SK-N-SH (cell line): ENCODE results near the gene AUP1. TPM values are rescaled to one million over a fixed set of nuclear protein-coding genes. Genes with fewer than 3 reads are reported as not detected.
A peak's percentile ranks its signal among the peaks of the same experiment; 100 is the strongest.

Source experiments
- CTCF ChIA-PET: fragments of 300-600, 350-600 bp; formaldehyde crosslinking; extraction: SDS; loops from one replicate; lab custom pipeline; 2021; lab: Yijun Ruan, JAX
- POLR2A ChIA-PET: fragments of 350-600 bp; sonication (Branson Sonifier 250); formaldehyde crosslinking; extraction: SDS; loops from one replicate; lab custom pipeline; 2020; ENCODE audit warnings: antibody characterized with exemption, inconsistent platforms; lab: Yijun Ruan, JAX
- DNase-seq: peaks from one replicate; pipeline ENCODE4 v3.0.0; 2012
- H2AFZ ChIP-seq: fragments of 200-600 bp; sonication (generic); 2 replicates; pipeline ENCODE4 v1.8.1; 2016; ENCODE audit warnings: antibody characterized with exemption, mild to moderate bottlenecking, low read depth
- H3F3A ChIP-seq: fragments of 200-600 bp; sonication (generic); replicated peaks from 2 replicates; pipeline ENCODE3; 2016; ENCODE audit warnings: antibody characterized with exemption, mild to moderate bottlenecking; ENCODE audit not compliant: insufficient read depth
- H3K27ac ChIP-seq, 2 experiments: fragments of 200-500 bp in 1 of 2; fragments of 200-600 bp in 1 of 2; sonication (Bioruptor generic) in 1 of 2; sonication (generic), shearing (Covaris generic) in 1 of 2; 2 replicates each; pipeline versions ENCODE4 v1.5.1 to v1.6.1; 2014 to 2016; ENCODE audit warnings: low read depth in 2 of 2, inconsistent platforms in 1 of 2, low read length in 1 of 2, mild to moderate bottlenecking in 1 of 2, mixed read lengths in 1 of 2
- H3K27me3 ChIP-seq: fragments of 200-600 bp; sonication (generic), shearing (Covaris generic); 2 replicates; pipeline ENCODE4 v1.6.1; 2016; ENCODE audit warnings: mixed run types; ENCODE audit not compliant: insufficient read depth
- H3K36me3 ChIP-seq, 2 experiments: fragments of 200-500 bp in 1 of 2; fragments of 200-600 bp in 1 of 2; sonication (Bioruptor generic) in 1 of 2; sonication (generic) in 1 of 2; replicated peaks in 1 of 2; 2 replicates each; pipeline versions ENCODE3 to v1.5.1; 2014 to 2016; ENCODE audit warnings: low read length in 1 of 2, mild to moderate bottlenecking in 1 of 2; ENCODE audit not compliant: insufficient read depth in 2 of 2, control insufficient read depth in 1 of 2
- H3K4me1 ChIP-seq, 2 experiments: fragments of 200-500 bp in 1 of 2; fragments of 200-600 bp in 1 of 2; sonication (Bioruptor generic) in 1 of 2; sonication (generic), shearing (Covaris generic) in 1 of 2; 2 replicates each; pipeline versions ENCODE4 v1.5.1 to v1.6.1; 2014 to 2016; ENCODE audit warnings: low read depth in 1 of 2, low read length in 1 of 2, mixed run types in 1 of 2; ENCODE audit not compliant: insufficient read depth in 2 of 2, control insufficient read depth in 1 of 2
- H3K4me2 ChIP-seq: fragments of 200-600 bp; sonication (generic), shearing (Covaris generic); 2 replicates; pipeline ENCODE4 v1.6.1; 2017; ENCODE audit warnings: mixed run types
- H3K4me3 ChIP-seq, 2 experiments: fragments of 200-500 bp in 1 of 2; fragments of 200-600 bp in 1 of 2; sonication (Bioruptor generic) in 1 of 2; sonication (generic), shearing (Covaris generic) in 1 of 2; 2 replicates each; pipeline versions ENCODE4 v1.5.1 to v1.8.1; 2014 to 2016; ENCODE audit warnings: low read depth in 2 of 2, inconsistent platforms in 1 of 2, low read length in 1 of 2, mild to moderate bottlenecking in 1 of 2, mixed read lengths in 1 of 2, moderate library complexity in 1 of 2
- H3K79me2 ChIP-seq: fragments of 200-600 bp; sonication (generic); 2 replicates; pipeline ENCODE4 v1.8.1; 2017; ENCODE audit warnings: mild to moderate bottlenecking; ENCODE audit not compliant: insufficient read depth
- H3K9ac ChIP-seq: fragments of 200-600 bp; sonication (generic); 2 replicates; pipeline ENCODE4 v1.6.1; 2017; ENCODE audit warnings: mixed run types
- H3K9me2 ChIP-seq: fragments of 200-600 bp; sonication (generic); 2 replicates; pipeline ENCODE4 v1.6.1; 2017; ENCODE audit warnings: mixed run types
- H3K9me3 ChIP-seq: fragments of 200-600 bp; sonication (generic); 2 replicates; pipeline ENCODE4 v1.6.1; 2017; ENCODE audit warnings: mixed run types, mild to moderate bottlenecking, moderate library complexity
- H4K20me1 ChIP-seq: fragments of 200-600 bp; sonication (generic); 2 replicates; pipeline ENCODE4 v1.6.1; 2017; ENCODE audit warnings: mild to moderate bottlenecking, mixed run types; ENCODE audit not compliant: insufficient read depth
- CHD2 ChIP-seq: fragments of 150-350 bp; IDR thresholded peaks from 2 replicates; pipeline ENCODE4 v1.6.1; 2018; ENCODE audit warnings: low read length; ENCODE audit not compliant: partially characterized antibody
- CTCF ChIP-seq: fragments of 200-600 bp; sonication (generic); IDR thresholded peaks from 2 replicates; pipeline ENCODE4 v1.6.1; 2017; ENCODE audit warnings: antibody characterized with exemption, mild to moderate bottlenecking, moderate library complexity
- FOSL2 ChIP-seq: IDR thresholded peaks from 2 replicates; pipeline ENCODE4 v1.4.0; 2012; ENCODE audit warnings: low read depth, mild to moderate bottlenecking, moderate library complexity, borderline replicate concordance
- GABPA ChIP-seq: IDR thresholded peaks from 2 replicates; pipeline ENCODE4 v1.4.0; 2012; ENCODE audit warnings: low read depth, mild to moderate bottlenecking
- JUND ChIP-seq: IDR thresholded peaks from 2 replicates; pipeline ENCODE4 v1.4.0; 2012
- POLR2AphosphoS5 ChIP-seq: IDR thresholded peaks from 2 replicates; pipeline ENCODE4 v1.6.1; 2012; ENCODE audit warnings: low read depth, low read length
- RCOR1 ChIP-seq: fragments of 150-350 bp; IDR thresholded peaks from 2 replicates; pipeline ENCODE4 v1.6.1; 2017; ENCODE audit warnings: antibody characterized with exemption, low read length
- RFX5 ChIP-seq: IDR thresholded peaks from 2 replicates; pipeline ENCODE4 v1.6.1; 2012; ENCODE audit warnings: mild to moderate bottlenecking, improper control_type of control experiment, low read length
- SMC3 ChIP-seq: IDR thresholded peaks from 2 replicates; pipeline ENCODE4 v1.6.1; 2012; ENCODE audit warnings: low read depth, low read length, improper control_type of control experiment
- TCF12 ChIP-seq: IDR thresholded peaks from 2 replicates; pipeline ENCODE4 v1.4.0; 2012
- ZBTB33 ChIP-seq: IDR thresholded peaks from 2 replicates; pipeline ENCODE4 v1.4.0; 2012; ENCODE audit warnings: low read depth, borderline replicate concordance
- WGBS: methylation state at CpG from one replicate; pipeline ENCODE4 v1.1.6; 2017; ENCODE audit warnings: low lambda C conversion rate; 5-methylcytosine and 5-hydroxymethylcytosine counted together
- polyA plus RNA-seq, 3 experiments: library from polyadenylated mRNA; depleted of rRNA; stranded (reverse); fragments of >200 nt; gene quantifications; 2 replicates each; pipeline ENCODE4 v1.2.3, GENCODE V29; 2012

AUP1 gene
- polyA plus RNA-seq, 1 of the 3 experiments (the other 2 are of a cell fraction), result 118 TPM

- no peaks in the 10 kb centered on the region for H3K27me3 ChIP-seq
- peaks cover 0 to 8% of the 10 kb centered on the region in 2 experiments for H3K36me3 ChIP-seq
- no peaks in the 10 kb centered on the region for H4K20me1 ChIP-seq
- peaks cover 0 to 22% of the 10 kb centered on the region in 2 experiments; a peak in 1 of 4 replicates for H3K4me1 ChIP-seq
- peak; percentile 49 for DNase-seq
- ChIA-PET POLR2A (no interaction called here), CTCF (interaction anchor here (3.1 to 3.7 kb wide), 2 partner anchors 15 to 88 kb away, joined by 19 to 21 read pairs; partner anchors contain the start of genes CCDC142 and TTC31)
- TF ChIP-seq CTCF (no peak), RFX5 (no peak), FOSL2 (no peak), ZBTB33 (no peak), CHD2 (no peak), TCF12 (no peak), SMC3 (no peak), RCOR1 (no peak)
- H2AFZ ChIP-seq, result peak overlapping the region; percentile 72
- no peaks in the 10 kb centered on the region for H3K9me3 ChIP-seq
- no peak overlapping the region for H3K27ac ChIP-seq
- H3K4me2 ChIP-seq, result peak overlapping the region; percentile 26; the same call in 1 of the 2 replicates
- no peaks in the 10 kb centered on the region for H3K79me2 ChIP-seq
- no peaks in the 10 kb centered on the region for H3K9me2 ChIP-seq
- H3F3A ChIP-seq, result peaks cover 3% of the 10 kb centered on the region
- H3K9ac ChIP-seq, result no peak overlapping the region
- H3K4me3 ChIP-seq, result peak overlapping the region in 1 of 2 experiments; percentile 24; a peak in 2 of 4 replicates
- 47% methylated on average over 41 of the region's 41 CpGs for WGBS
These were observed 30.8 kb downstream of the AUP1 start for GRCh38 chr2:74498500-74499266.

GRCh38 chr2:74497777-74498499 is 31.6 kb downstream of the AUP1 start:
- Histone ChIP-seq H3K9ac (no peak overlapping the region), H3K36me3 (peaks cover 0 to 15% of the 10 kb centered on the region in 2 experiments), H2AFZ (no peak overlapping the region), H3K9me3 (no peaks in the 10 kb centered on the region), H3K4me3 (no peak overlapping the region), H3K4me2 (no peak overlapping the region), H3K27ac (no peak overlapping the region), H3K4me1 (peaks cover 0 to 22% of the 10 kb centered on the region in 2 experiments; a peak in 1 of 4 replicates), H3K79me2 (no peaks in the 10 kb centered on the region), H3K9me2 (no peaks in the 10 kb centered on the region), H4K20me1 (no peaks in the 10 kb centered on the region), H3F3A (peaks cover 3% of the 10 kb centered on the region), H3K27me3 (no peaks in the 10 kb centered on the region)
- 71% methylated on average over 53 of the region's 61 CpGs for WGBS
- ChIA-PET POLR2A (no interaction called here), CTCF (interaction anchor here (2.8 to 4.6 kb wide), 3 partner anchors 9 to 89 kb away, joined by 12 to 32 read pairs (median 19); partner anchors contain the start of genes CCDC142, PCGF1 and TTC31)
- TF ChIP-seq GABPA (no peak), JUND (no peak), SMC3 (no peak), POLR2AphosphoS5 (0 out of 2 replicates have a peak, but pooled peaks have one; percentile 18)
- peak; percentile 35 for DNase-seq
